T-cell (primary cell): Measurements from ENCODE around the gene ZFHX3. TPM values are rescaled to one million over a fixed set of nuclear protein-coding genes. Genes with fewer than 3 reads are reported as not detected.
"Not testable (repeated sequence)": the region's sequence is repeated elsewhere in the genome, so short reads cannot be mapped to it uniquely, and the experiment has no call there.

ENCODE experiments used
- ATAC-seq, 4 experiments: fragments of 200-7000 bp in 3 of 4; fragments of 150-1000 bp in 1 of 4; cut with Tn5 transposase; replicated peaks in 1 of 4; 1 replicate in 3 of 4; 2 replicates in 1 of 4; pipeline ENCODE4 v1.10.0; 2021; ENCODE audit warnings: moderate library complexity in 3 of 4, mild to moderate bottlenecking in 2 of 4, moderate number of reproducible peaks in 1 of 4
- CTCF ChIA-PET, 2 donors: fragments of 300-600 bp; sonication (Branson Sonifier 250); formaldehyde crosslinking; loops; one replicate each; lab custom pipeline; 2022; ENCODE audit warnings: antibody characterized with exemption in 2 of 2; lab: Charles Lee
- POLR2A ChIA-PET, 2 donors: fragments of 300-600 bp; sonication (Branson Sonifier 250); formaldehyde crosslinking; loops; one replicate each; lab custom pipeline; 2022; ENCODE audit warnings: antibody characterized with exemption in 2 of 2; lab: Charles Lee
- DNase-seq, 35 experiments: peaks; one replicate each; pipeline versions ENCODE4 v3.0.0 to v3.0.0-alpha.2; 2013 to 2023
- H3K27ac ChIP-seq: one replicate; pipeline ENCODE4 v1.5.1; 2013; ENCODE audit warnings: low read length
- H3K27me3 ChIP-seq, 2 experiments: replicated peaks in 1 of 2; 1 replicate in 1 of 2; 2 replicates in 1 of 2; pipeline versions ENCODE4 v1.6.1 to v1.7.0; 2013; ENCODE audit warnings: low read length in 1 of 2, mixed read lengths in 1 of 2; ENCODE audit not compliant: control insufficient read depth in 2 of 2, insufficient read depth in 2 of 2; ENCODE audit errors: extremely low read depth in 1 of 2
- H3K36me3 ChIP-seq, 2 donors: 1 replicate in 1 of 2; 2 replicates in 1 of 2; pipeline versions ENCODE4 v1.6.1 to v1.7.0; 2013; ENCODE audit warnings: low read length in 1 of 2; ENCODE audit not compliant: control insufficient read depth in 2 of 2, insufficient read depth in 1 of 2; ENCODE audit errors: extremely low read depth in 1 of 2
- H3K4me1 ChIP-seq, 2 experiments: 1 replicate in 1 of 2; 2 replicates in 1 of 2; pipeline versions ENCODE4 v1.6.1 to v1.7.0; 2013; ENCODE audit warnings: low read length in 2 of 2, mixed read lengths in 1 of 2; ENCODE audit not compliant: insufficient read depth in 2 of 2, control insufficient read depth in 1 of 2; ENCODE audit errors: extremely low read depth in 1 of 2
- H3K4me3 ChIP-seq, 2 donors: 1 replicate in 1 of 2; 2 replicates in 1 of 2; pipeline versions ENCODE4 v1.5.1 to v1.7.0; 2013; ENCODE audit warnings: mild to moderate bottlenecking in 2 of 2, low read length in 1 of 2, moderate library complexity in 1 of 2; ENCODE audit not compliant: control insufficient read depth in 1 of 2; ENCODE audit errors: extremely low read depth in 1 of 2
- H3K9me3 ChIP-seq: 2 replicates; pipeline ENCODE4 v1.7.0; 2013
- H3K27ac Mint-ChIP-seq, 2 donors: one replicate each; pipeline ENCODE4 v1.8.0; 2020 to 2021; ENCODE audit warnings: mild to moderate bottlenecking in 2 of 2, mixed read lengths in 2 of 2
- H3K27me3 Mint-ChIP-seq, 2 donors: one replicate each; pipeline ENCODE4 v1.8.0; 2021 to 2022; ENCODE audit warnings: mixed read lengths in 2 of 2
- H3K36me3 Mint-ChIP-seq: one replicate; pipeline ENCODE4 v1.8.0; 2021; ENCODE audit warnings: mixed read lengths
- H3K4me1 Mint-ChIP-seq, 3 donors: one replicate each; pipeline ENCODE4 v1.8.0; 2020 to 2022; ENCODE audit warnings: mixed read lengths in 3 of 3, mild to moderate bottlenecking in 1 of 3
- H3K4me3 Mint-ChIP-seq, 3 donors: one replicate each; pipeline ENCODE4 v1.8.0; 2020 to 2022; ENCODE audit warnings: mild to moderate bottlenecking in 3 of 3, mixed read lengths in 3 of 3, moderate library complexity in 3 of 3
- H3K9me3 Mint-ChIP-seq, 3 donors: one replicate each; pipeline ENCODE4 v1.8.0; 2020 to 2022; ENCODE audit warnings: mixed read lengths in 3 of 3
- WGBS: methylation state at CpG from one replicate; pipeline ENCODE4 v1.1.5; 2013; ENCODE audit warnings: missing lambda C conversion rate; ENCODE audit not compliant: insufficient coverage; 5-methylcytosine and 5-hydroxymethylcytosine counted together
- total RNA-seq, 35 experiments: library from RNA in 6 of 35; stranded (reverse) in 6 of 35; fragments of 120-200 nt in 1 of 35; gene quantifications; one replicate each; pipeline versions ENCODE4 v1.2.1 to v1.2.4 and lab custom pipeline; 2013 to 2026

Gene ZFHX3
- total RNA-seq, 5 donors from 2014 or later (not counting 1 experiment from before 2014, with no cell fraction given): 0.35 to 2.1 (median 1.0) TPM

DNA sequence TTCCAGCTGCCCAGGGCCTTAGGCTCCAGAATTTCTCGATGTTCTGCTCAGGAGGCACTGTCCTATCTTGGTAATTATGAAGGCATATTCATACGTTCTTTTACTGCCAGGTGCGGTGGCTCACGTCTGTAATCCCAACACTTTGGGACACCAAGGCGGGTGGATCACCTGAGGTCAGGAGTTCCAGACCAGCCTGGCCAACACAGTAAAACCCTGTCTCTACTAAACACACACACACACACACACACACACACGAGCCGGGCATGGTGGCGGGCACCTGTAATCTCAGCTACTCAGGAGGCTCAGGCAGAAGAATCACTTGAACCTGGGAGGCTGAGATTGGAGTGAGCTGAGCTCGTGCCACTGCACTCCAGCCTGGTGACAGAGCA lies 52.1 kb downstream of the ZFHX3 start:
- H3K4me1 ChIP-seq, H3K36me3 ChIP-seq, ATAC-seq, H3K27ac ChIP-seq, DNase-seq, H3K27me3 ChIP-seq, H3K9me3 ChIP-seq, H3K9me3 Mint-ChIP-seq, H3K4me3 ChIP-seq, H3K4me3 Mint-ChIP-seq, H3K27me3 Mint-ChIP-seq, H3K4me1 Mint-ChIP-seq, H3K36me3 Mint-ChIP-seq, POLR2A ChIA-PET, H3K27ac Mint-ChIP-seq: not testable (repeated sequence)
- 88% methylated on average over 4 of the region's 9 CpGs for WGBS
- CTCF ChIA-PET: interaction anchor here in 1 of 2 donors (0.6 kb wide), 1 partner anchor 24 kb away, joined by 3 read pairs; no protein-coding TSS in a partner anchor

- H3K9me3 ChIP-seq: no peaks in the 10 kb centered on the region
- ChIA-PET CTCF (interaction anchor here in 1 of 2 donors (0.6 kb wide), 1 partner anchor 24 kb away, joined by 3 read pairs; no protein-coding TSS in a partner anchor), POLR2A (no interaction called here)
- no peak overlapping the region for H3K4me3 ChIP-seq
- H3K4me1 Mint-ChIP-seq: no peaks in the 10 kb centered on the region
- H3K27ac ChIP-seq: no peak overlapping the region
- WGBS: 85% methylated on average over 15 of the region's 18 CpGs
- H3K9me3 Mint-ChIP-seq: peaks cover 0 to 3% (median under 1%) of the 10 kb centered on the region in 3 donors
- no peak overlapping the region for H3K27ac Mint-ChIP-seq
- ATAC-seq (no peak), DNase-seq (no peak)
- no peaks in the 10 kb centered on the region for H3K36me3 Mint-ChIP-seq
- peaks cover 0 to 2% of the 10 kb centered on the region in 2 experiments for H3K27me3 ChIP-seq
- no peaks in the 10 kb centered on the region for H3K36me3 ChIP-seq
- H3K4me3 Mint-ChIP-seq: no peak overlapping the region
- H3K27me3 Mint-ChIP-seq: no peaks in the 10 kb centered on the region
- H3K4me1 ChIP-seq: no peaks in the 10 kb centered on the region
Measured at GRCh38 chr16:72995151-72995881, 52.6 kb downstream of the ZFHX3 start.

GRCh38 chr16:72992142-72992601 lies 55.8 kb downstream of the ZFHX3 start:
- 80% methylated on average over 1 of the region's 6 CpGs for WGBS
- Mint-ChIP-seq H3K4me1 (peaks cover 0 to 2% (median 0%) of the 10 kb centered on the region in 3 donors), H3K9me3 (no peaks in the 10 kb centered on the region), H3K27me3 (no peaks in the 10 kb centered on the region), H3K4me3 (no peak overlapping the region), H3K27ac (no peak overlapping the region), H3K36me3 (no peaks in the 10 kb centered on the region)
- H3K4me3 ChIP-seq: no peak overlapping the region
- H3K27ac ChIP-seq: no peak overlapping the region
- ATAC-seq (no peak), DNase-seq (no peak)
- ChIA-PET POLR2A (no interaction called here), CTCF (no interaction called here)
- peaks cover 0 to 4% of the 10 kb centered on the region in 2 experiments for H3K27me3 ChIP-seq
- H3K9me3 ChIP-seq: no peaks in the 10 kb centered on the region
- H3K36me3 ChIP-seq: no peaks in the 10 kb centered on the region
- no peaks in the 10 kb centered on the region for H3K4me1 ChIP-seq

- Histone ChIP-seq H3K4me1 (no peaks in the 10 kb centered on the region), H3K36me3 (no peaks in the 10 kb centered on the region), H3K27me3 (peaks cover 0 to 4% of the 10 kb centered on the region in 2 experiments), H3K9me3 (no peaks in the 10 kb centered on the region), H3K27ac (no peak overlapping the region), H3K4me3 (no peak overlapping the region)
- Mint-ChIP-seq H3K4me3 (no peak overlapping the region), H3K27me3 (no peaks in the 10 kb centered on the region), H3K27ac (no peak overlapping the region), H3K9me3 (no peaks in the 10 kb centered on the region), H3K4me1 (peaks cover 0 to 2% (median 0%) of the 10 kb centered on the region in 3 donors), H3K36me3 (no peaks in the 10 kb centered on the region)
- ChIA-PET CTCF (no interaction called here), POLR2A (no interaction called here)
- no peak for ATAC-seq
- no CpG with 5 or more reads among the region's 6 CpGs for WGBS
- DNase-seq: no peak
Measured at GRCh38 chr16:72991644-72992043, 56.3 kb downstream of the ZFHX3 start.

DNA sequence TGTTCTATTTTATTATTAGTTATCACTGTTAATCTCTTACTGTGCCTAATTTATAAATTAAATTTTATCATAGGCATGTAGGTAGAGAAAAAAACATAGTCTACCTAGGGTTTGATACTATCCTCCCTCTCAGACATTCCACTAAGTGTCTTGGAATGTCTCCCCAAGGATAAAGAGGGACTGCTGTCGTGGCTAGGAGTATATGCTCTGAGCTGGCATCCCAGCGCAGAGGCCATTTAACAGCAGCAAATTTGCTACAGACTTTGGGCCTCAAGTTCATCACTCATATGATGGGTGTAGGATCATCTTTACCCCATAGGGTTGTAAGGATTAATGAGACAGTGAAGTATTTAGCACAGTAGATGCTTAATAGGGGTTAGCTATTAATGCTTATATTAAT lies 56.7 kb downstream of the ZFHX3 start:
- H3K4me1 ChIP-seq: no peaks in the 10 kb centered on the region
- ChIA-PET POLR2A (no interaction called here), CTCF (no interaction called here)
- Mint-ChIP-seq H3K4me1 (peaks cover 0 to 2% (median 0%) of the 10 kb centered on the region in 3 donors), H3K36me3 (no peaks in the 10 kb centered on the region), H3K27ac (no peak overlapping the region), H3K4me3 (no peak overlapping the region), H3K27me3 (no peaks in the 10 kb centered on the region), H3K9me3 (no peaks in the 10 kb centered on the region)
- DNase-seq (no peak), ATAC-seq (no peak)
- peaks cover 0 to 4% of the 10 kb centered on the region in 2 experiments for H3K27me3 ChIP-seq
- no peak overlapping the region for H3K4me3 ChIP-seq
- no peak overlapping the region for H3K27ac ChIP-seq
- no CpG with 5 or more reads among the region's 2 CpGs for WGBS
- no peaks in the 10 kb centered on the region for H3K9me3 ChIP-seq
- no peaks in the 10 kb centered on the region for H3K36me3 ChIP-seq

DNA sequence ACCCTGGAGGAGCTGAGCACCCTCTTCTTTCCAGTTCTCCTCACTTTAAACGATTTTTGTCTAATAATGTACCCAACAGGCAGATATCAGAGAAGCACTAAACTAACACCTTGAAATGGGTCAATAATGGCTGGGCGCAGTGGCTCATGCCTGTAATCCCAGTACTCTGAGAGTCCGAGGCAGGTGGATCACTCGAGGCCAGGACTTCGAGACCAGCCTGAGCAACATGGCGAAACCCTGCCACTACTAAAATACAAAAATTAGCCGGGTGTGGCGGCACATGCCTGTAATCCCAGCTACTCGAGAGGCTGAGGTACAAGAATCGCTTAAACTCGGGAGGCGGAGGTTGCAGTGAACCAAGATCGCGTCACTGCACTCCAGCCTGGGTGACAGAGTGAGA lies 57.4 kb downstream of the ZFHX3 start:
- Histone ChIP-seq H3K9me3 (no peaks in the 10 kb centered on the region), H3K4me3 (no peak overlapping the region), H3K36me3 (no peaks in the 10 kb centered on the region), H3K27ac (no peak overlapping the region), H3K27me3 (peaks cover 0 to 4% of the 10 kb centered on the region in 2 experiments), H3K4me1 (no peaks in the 10 kb centered on the region)
- Mint-ChIP-seq H3K36me3 (no peaks in the 10 kb centered on the region), H3K27ac (no peak overlapping the region), H3K4me3 (no peak overlapping the region), H3K27me3 (no peaks in the 10 kb centered on the region), H3K4me1 (peaks cover 0 to 2% (median 0%) of the 10 kb centered on the region in 3 donors), H3K9me3 (no peaks in the 10 kb centered on the region)
- ATAC-seq: no peak
- 81% methylated on average over 4 of the region's 14 CpGs for WGBS
- CTCF ChIA-PET: no interaction called here
- POLR2A ChIA-PET: no interaction called here
- DNase-seq: no peak
